ENCODE results near the gene CDH5. TPM values are rescaled to one million over a fixed set of nuclear protein-coding genes. Genes with fewer than 3 reads are reported as not detected.
A peak's percentile ranks its signal among the peaks of the same experiment; 100 is the strongest.

Gene CDH5
- total RNA-seq, 1 experiment from 2014 or later, result not detected

DNA sequence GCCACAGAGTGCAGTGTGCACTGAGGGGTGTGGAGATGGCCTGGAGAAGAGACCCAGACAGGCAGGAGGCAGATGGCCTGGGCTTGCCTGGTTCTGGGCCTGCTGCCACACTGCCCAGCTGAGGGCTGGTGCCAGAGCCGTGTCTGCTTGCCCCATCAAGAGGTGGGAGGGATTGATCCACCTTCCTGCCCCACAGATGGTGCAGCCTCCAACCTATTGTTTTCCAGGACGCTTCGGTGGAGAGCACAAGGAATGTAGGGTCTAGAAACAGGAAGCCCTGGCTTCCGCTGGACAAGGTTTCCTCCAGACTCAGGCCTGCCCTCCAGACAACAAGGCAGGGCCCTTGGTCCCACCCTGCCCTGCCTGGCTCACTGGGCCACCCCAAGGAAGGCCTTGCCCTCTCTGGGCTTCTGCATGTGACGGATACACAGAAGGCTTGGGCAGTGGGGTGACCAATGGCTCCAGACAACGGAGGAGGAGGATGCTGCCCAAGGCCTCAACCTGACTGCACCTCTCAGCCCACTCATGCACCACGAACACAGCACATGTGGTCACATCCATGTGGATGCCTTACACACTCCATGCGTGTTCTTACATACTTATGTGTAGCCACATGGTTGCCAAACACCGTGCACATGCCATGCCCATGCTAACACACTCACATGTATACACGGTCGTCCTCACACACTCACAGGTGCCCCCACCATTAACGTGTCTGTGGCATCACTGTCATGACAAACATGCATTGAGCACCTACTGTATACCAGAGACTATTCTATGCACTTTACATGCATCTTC, 6.5 kb upstream of the CDH5 start:
- Mint-ChIP-seq H3K27ac (ENCODE audit: low read depth, unreplicated experiment) (no peak overlapping the region), H3K4me1 (ENCODE audit: insufficient read depth, unreplicated experiment) (peaks cover 20% of the 10 kb centered on the region), H3K36me3 (ENCODE audit: insufficient read depth, unreplicated experiment) (no peaks in the 10 kb centered on the region), H3K4me3 (ENCODE audit: unreplicated experiment) (no peak overlapping the region), H3K9me3 (ENCODE audit: unreplicated experiment) (no peaks in the 10 kb centered on the region), H3K27me3 (ENCODE audit: insufficient read depth, unreplicated experiment) (peaks cover 58% of the 10 kb centered on the region)
- BruUV-seq (replicated peaks), result no TSS peak
- intact Hi-C loops (cut with micrococcal nuclease), result loop anchor here (5.0 kb wide), 1 partner anchor 47 kb away; no protein-coding TSS in a partner anchor
- ChIA-PET POLR2A (interaction anchor here (1.0 kb wide), 1 partner anchor 22 kb away, joined by 3 read pairs; no protein-coding TSS in a partner anchor), CTCF (interaction anchor here (0.5 to 1.2 kb wide), 4 partner anchors 16 to 191 kb away, joined by 3 to 8 read pairs (median 6); no protein-coding TSS in a partner anchor)
- TF ChIP-seq, protein P1, sequence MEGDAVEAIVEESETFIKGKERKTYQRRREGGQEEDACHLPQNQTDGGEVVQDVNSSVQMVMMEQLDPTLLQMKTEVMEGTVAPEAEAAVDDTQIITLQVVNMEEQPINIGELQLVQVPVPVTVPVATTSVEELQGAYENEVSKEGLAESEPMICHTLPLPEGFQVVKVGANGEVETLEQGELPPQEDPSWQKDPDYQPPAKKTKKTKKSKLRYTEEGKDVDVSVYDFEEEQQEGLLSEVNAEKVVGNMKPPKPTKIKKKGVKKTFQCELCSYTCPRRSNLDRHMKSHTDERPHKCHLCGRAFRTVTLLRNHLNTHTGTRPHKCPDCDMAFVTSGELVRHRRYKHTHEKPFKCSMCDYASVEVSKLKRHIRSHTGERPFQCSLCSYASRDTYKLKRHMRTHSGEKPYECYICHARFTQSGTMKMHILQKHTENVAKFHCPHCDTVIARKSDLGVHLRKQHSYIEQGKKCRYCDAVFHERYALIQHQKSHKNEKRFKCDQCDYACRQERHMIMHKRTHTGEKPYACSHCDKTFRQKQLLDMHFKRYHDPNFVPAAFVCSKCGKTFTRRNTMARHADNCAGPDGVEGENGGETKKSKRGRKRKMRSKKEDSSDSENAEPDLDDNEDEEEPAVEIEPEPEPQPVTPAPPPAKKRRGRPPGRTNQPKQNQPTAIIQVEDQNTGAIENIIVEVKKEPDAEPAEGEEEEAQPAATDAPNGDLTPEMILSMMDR (IDR thresholded peaks at IDR 0.05; ENCODE audit: unreplicated experiment), result no peak
- peak; percentile 34 for DNase-seq (ENCODE audit: unreplicated experiment)

DNA sequence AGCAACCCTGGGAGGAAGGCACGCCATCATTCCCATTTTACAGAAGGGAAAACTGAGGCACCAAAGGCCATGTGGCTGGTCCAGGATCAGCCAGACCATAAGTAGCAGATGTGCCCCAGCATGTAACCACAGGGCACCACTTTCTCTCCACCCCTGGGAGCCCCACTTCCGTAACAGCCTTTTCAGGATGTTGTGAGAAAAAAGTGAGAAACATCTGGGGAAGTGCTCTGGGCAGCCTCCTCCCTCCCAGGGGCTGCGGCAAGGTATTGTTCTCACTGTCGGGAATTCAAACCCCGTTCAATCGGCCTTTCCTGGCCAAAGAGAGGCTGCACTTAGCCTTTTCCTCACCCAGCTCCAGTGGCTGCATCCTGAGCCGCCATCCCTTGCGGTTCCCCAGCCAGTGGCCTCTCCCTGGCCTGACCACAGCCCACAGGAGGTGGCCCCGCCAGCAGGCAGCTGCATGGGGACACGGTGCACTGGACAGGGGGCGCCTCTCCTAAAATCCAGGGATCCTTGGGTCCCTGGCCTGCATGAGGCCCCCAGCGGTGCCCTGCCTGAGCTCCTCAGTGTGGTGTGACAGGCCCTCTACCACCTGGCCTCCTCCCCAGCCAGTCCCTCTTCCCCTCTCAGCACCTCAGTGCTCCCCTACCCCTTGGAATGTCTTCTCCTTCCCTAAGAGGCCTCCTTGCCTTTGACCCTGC, 5.7 kb upstream of the CDH5 start:
- Mint-ChIP-seq H3K4me3 (ENCODE audit: unreplicated experiment) (no peak overlapping the region), H3K4me1 (ENCODE audit: insufficient read depth, unreplicated experiment) (peaks cover 24% of the 10 kb centered on the region), H3K9me3 (ENCODE audit: unreplicated experiment) (no peaks in the 10 kb centered on the region), H3K27me3 (ENCODE audit: insufficient read depth, unreplicated experiment) (peaks cover 54% of the 10 kb centered on the region), H3K27ac (ENCODE audit: low read depth, unreplicated experiment) (no peak overlapping the region), H3K36me3 (ENCODE audit: insufficient read depth, unreplicated experiment) (no peaks in the 10 kb centered on the region)
- TF ChIP-seq, protein P1 (IDR thresholded peaks at IDR 0.05; ENCODE audit: unreplicated experiment), result no peak
- CTCF ChIA-PET, result interaction anchor here (1.3 to 1.4 kb wide), 2 partner anchors 16 to 45 kb away, joined by 3 to 4 read pairs; no protein-coding TSS in a partner anchor
- BruUV-seq (replicated peaks), result no TSS peak
- DNase-seq (ENCODE audit: unreplicated experiment), result no peak
- intact Hi-C loops (cut with micrococcal nuclease), result no loop called here
- POLR2A ChIA-PET, result no interaction called here

DNA sequence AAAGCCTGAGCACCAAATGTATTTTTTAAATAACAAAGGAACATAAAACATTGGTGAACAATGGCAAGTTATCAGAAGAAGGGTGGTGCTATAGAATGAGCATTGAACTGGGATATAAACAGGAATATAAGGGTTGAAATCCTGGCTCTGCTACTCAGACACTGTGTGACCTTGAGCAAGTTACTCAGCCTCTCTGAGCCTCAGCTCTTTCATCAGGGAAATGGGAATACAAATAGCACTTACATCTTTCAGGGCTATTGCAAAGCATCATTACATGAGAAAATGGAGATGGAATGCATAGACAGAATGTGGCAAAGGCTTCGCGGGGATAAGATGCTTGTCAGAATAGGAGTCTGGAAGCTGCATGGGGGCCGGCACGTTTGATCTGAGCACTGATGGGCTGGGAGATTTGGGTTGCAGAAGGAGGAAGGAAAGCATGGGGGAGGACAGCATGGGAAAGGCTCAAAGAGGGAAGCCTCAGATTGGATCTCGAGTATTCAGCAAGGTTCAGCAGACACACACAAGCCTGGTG, 4.8 kb upstream of the CDH5 start:
- TF ChIP-seq, protein P1 (IDR thresholded peaks at IDR 0.05; ENCODE audit: unreplicated experiment), result no peak
- Mint-ChIP-seq H3K36me3 (ENCODE audit: insufficient read depth, unreplicated experiment) (no peaks in the 10 kb centered on the region), H3K9me3 (ENCODE audit: unreplicated experiment) (no peaks in the 10 kb centered on the region), H3K27ac (ENCODE audit: low read depth, unreplicated experiment) (no peak overlapping the region), H3K4me3 (ENCODE audit: unreplicated experiment) (no peak overlapping the region), H3K4me1 (ENCODE audit: insufficient read depth, unreplicated experiment) (peaks cover 24% of the 10 kb centered on the region), H3K27me3 (ENCODE audit: insufficient read depth, unreplicated experiment) (peaks cover 51% of the 10 kb centered on the region)
- ChIA-PET CTCF (interaction anchor here (1.3 to 1.4 kb wide), 2 partner anchors 17 to 44 kb away, joined by 3 to 4 read pairs; no protein-coding TSS in a partner anchor), POLR2A (interaction anchor here (1.0 kb wide), 1 partner anchor 9 kb away, joined by 3 read pairs; no protein-coding TSS in a partner anchor)
- DNase-seq (ENCODE audit: unreplicated experiment), result no peak
- BruUV-seq (replicated peaks), result no TSS peak
- intact Hi-C loops (cut with micrococcal nuclease), result no loop called here
